LoVo (cell line): ENCODE data around the gene RELN.
A peak's percentile ranks its signal among the peaks of the same experiment; 100 is the strongest.

ENCODE experiments used
- DNase-seq: peaks from one replicate; pipeline ENCODE4 v3.0.0-alpha.2; 2016; ENCODE audit warnings: low spot score

Gene RELN

GRCh38 chr7:103632005-103632639, 357.3 kb downstream of the RELN start:
- no peak for DNase-seq

- no peak for DNase-seq
Observed at GRCh38 chr7:103630318-103630717, 359.1 kb downstream of the RELN start.

- no peak for DNase-seq
Observed at GRCh38 chr7:103628742-103629141, 360.7 kb downstream of the RELN start.

GRCh38 chr7:103626776-103627175, 362.7 kb downstream of the RELN start:
- no peak for DNase-seq

GRCh38 chr7:103622274-103622673, 367.2 kb downstream of the RELN start:
- no peak for DNase-seq

- no peak for DNase-seq
Observed at GRCh38 chr7:103613655-103614642, 375.5 kb downstream of the RELN start.

- DNase-seq: no peak
Observed at GRCh38 chr7:103609778-103610177, 379.7 kb downstream of the RELN start.

GRCh38 chr7:103605640-103606039, 383.8 kb downstream of the RELN start:
- no peak for DNase-seq

- no peak for DNase-seq
Observed at GRCh38 chr7:103598326-103598905, 391.0 kb downstream of the RELN start.

- DNase-seq: no peak
Observed at GRCh38 chr7:103597606-103598005, 391.9 kb downstream of the RELN start.

GRCh38 chr7:103594186-103594585, 395.3 kb downstream of the RELN start:
- DNase-seq: no peak

GRCh38 chr7:103593691-103594090, 395.8 kb downstream of the RELN start:
- DNase-seq: no peak

GRCh38 chr7:103592844-103593243, 396.6 kb downstream of the RELN start:
- DNase-seq: no peak

- DNase-seq: no peak
Observed at GRCh38 chr7:103592187-103592586, 397.3 kb downstream of the RELN start.

GRCh38 chr7:103580031-103580430, 409.4 kb downstream of the RELN start:
- no peak for DNase-seq

- DNase-seq: no peak
Observed at GRCh38 chr7:103577059-103577458, 412.4 kb downstream of the RELN start.

GRCh38 chr7:103576641-103577040, 412.8 kb downstream of the RELN start:
- DNase-seq: no peak

- DNase-seq: no peak
Observed at GRCh38 chr7:103574576-103574975, 414.9 kb downstream of the RELN start.

- peak; percentile 51 for DNase-seq
Observed at GRCh38 chr7:103573479-103574058, 415.9 kb downstream of the RELN start.

GRCh38 chr7:103571586-103571985, 417.9 kb downstream of the RELN start:
- DNase-seq: no peak

- no peak for DNase-seq
Observed at GRCh38 chr7:103569621-103570305, 419.7 kb downstream of the RELN start.

GRCh38 chr7:103564416-103564815, 425.0 kb downstream of the RELN start:
- DNase-seq: no peak
